HG03442 (cell line): Measurements from ENCODE around the gene MLXIPL.
"Not testable (repeated sequence)": the region's sequence is repeated elsewhere in the genome, so short reads cannot be mapped to it uniquely, and the experiment has no call there.

Source experiments
- ATAC-seq: cut with Tn5 transposase; IDR thresholded peaks from one replicate; pipeline ENCODE4 v1.9.1; 2021; ENCODE audit warnings: mild to moderate bottlenecking, moderate library complexity; ENCODE audit not compliant: unreplicated experiment

The MLXIPL gene

DNA sequence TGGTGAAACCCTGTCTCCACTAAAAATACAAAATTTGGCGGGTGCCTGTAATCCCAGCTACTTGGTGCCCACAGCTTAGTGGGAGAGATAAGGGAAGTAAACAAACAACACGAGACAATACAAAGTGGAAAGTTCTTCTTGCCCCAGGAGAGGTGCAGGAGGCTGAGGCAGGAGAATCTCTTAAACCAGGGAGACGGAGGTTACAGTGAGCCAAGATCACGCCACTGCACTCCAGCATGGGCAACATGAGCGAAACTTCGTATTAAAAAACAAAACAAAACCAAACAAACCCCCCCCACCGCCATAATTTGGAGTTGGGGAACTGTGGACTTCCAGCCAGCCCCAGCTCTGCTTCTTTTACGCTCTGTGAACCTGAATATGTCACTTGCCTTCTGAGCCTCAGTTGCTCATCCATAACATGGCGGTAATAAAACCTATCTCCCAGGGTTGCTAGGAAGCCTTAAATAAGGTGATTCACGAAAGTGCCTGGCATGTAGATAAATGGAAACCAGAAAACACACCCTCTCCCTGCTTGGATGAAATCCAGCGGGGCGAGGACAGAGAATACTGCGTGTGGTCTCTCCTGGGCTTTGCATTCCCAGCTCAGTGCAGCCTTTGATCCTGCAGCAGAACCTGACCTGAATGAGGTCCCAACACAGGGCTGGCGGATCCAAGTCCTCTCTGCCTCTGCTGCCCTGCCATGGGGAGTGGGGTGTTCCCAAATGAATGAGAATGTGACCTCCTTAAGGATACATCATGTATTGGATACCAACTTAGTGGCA, 10.2 kb downstream of the MLXIPL start:
- no peak for ATAC-seq

- ATAC-seq, result no peak
Measured at GRCh38 chr7:73612598-73613269, 11.6 kb downstream of the MLXIPL start.

GRCh38 chr7:73611017-73611555, 13.2 kb downstream of the MLXIPL start:
- no peak for ATAC-seq

- ATAC-seq, result no peak
Measured at GRCh38 chr7:73610105-73610504, 14.2 kb downstream of the MLXIPL start.

GRCh38 chr7:73607692-73607983, 16.7 kb downstream of the MLXIPL start:
- not testable (repeated sequence) for ATAC-seq

GRCh38 chr7:73606801-73607691, 17.3 kb downstream of the MLXIPL start:
- ATAC-seq, result no peak

DNA sequence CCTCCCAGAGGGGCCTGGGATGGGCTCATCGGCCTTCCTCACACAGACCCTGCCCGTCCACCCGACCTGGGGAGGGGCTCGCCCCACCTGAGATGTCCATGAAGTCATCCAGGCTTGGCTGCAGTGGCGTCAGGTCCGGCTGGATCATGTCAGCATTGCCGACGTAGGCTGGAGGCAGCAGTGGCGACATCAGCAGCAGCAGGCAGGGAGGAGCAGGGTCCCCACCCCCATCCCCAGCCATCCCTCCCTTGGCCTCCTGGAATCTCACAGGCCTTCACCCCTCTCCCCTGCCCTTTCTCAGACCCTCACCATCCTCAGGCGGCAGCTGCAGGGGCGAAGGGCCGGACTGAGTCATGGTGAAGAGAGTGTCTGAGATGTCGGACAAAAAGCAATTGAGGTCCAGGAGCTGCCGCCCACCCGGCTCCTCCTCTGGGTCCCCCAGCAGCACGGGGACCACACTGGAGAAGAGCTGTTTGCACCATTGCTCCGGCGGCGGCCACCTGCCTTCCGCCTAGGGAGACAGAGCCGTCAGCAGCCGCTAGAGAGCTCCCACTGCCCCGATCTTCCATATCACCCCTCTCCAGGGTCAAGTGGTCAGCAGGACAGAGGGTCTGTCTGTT, 18.6 kb downstream of the MLXIPL start:
- ATAC-seq, result no peak

GRCh38 chr7:73602721-73603651, 21.3 kb downstream of the MLXIPL start:
- ATAC-seq, result no peak

DNA sequence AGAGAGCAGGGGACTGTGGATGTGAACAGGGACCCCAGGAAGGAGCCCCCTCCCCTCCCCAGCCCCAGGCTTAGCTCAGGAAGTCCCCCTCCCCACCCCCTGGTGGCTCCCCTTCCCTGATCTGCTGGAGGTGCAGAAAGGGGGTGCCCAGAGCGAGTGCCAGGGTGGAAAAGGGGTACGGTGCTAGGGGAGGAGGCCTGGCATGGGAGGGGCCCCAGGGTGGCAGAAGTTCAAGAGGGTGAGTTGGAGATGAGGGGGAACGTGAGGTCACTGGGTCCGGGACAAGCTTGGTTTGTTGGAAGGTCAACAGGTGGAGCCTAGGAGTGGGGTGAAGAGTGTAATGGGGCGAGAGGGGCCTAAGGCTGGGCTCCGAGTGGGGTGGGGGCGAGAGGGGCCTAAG, 24.4 kb downstream of the MLXIPL start:
- no peak for ATAC-seq

DNA sequence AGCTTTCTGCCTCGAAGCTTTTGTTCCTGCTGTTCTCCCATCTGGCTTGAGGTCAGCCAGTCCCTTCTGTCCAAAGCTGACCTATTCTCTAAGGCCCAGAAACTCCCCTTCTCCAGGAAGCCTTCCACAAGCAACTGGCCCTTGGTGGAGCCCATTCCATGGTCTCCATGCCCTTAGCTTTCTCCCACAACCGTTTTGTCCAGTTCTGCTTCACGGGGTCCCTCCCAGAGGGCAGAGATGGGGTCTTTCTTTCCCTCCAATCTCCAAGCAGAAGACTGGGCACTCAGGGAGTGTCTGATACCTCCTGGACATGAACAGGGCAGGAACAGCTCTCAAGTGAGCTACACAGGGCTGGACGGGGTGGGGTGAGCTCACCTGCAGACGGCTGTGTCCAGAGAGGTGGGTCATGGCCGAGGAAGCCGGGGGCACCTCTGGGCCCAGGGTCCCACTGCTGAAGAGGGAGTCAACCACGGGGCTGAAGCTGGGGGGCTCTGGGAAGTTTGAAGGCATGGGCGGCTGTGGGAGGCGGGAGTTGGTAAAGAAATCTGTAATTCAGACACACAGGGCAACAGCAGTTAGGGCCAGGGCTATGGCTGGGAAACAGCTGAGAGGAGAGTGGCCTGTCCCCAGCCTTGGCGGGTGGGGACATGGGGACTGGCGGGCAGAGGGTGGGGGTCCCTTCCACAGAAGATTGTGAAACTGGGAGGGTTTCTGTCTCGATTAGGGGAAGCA, 25.0 kb downstream of the MLXIPL start:
- ATAC-seq, result no peak

DNA sequence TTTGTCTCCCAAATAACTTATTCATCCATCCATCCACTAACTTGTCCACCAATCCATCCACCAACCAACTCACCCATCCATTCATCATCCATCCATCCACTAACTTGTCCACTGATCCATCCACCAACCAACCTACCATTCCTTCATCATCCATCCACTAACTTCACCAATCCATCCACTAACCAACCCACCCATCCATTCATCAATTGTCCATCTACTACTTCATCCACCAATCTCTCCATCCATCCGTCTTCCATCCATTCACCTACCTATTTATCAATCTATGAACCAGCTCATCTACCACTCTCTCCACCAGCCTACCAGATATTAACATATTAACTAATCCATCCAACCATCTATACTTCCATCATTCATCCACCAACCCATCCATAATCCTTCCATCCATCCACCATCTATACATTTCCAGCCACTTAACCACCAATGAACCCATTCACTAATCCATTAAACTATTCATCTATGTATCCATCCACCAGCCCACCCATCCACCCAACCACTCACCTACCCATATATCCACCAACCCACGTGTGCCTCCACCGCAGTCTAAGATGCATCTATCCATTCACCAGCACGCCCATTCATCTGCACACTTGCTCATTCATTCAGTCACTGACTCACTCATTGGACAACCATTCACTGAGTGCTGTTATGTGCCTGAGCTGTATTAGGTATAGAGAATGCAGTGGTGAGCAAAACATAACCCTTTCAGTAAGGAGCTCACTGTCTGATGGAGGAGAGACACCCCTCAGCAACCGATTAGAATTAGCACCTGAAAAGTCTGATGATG, 26.1 kb downstream of the MLXIPL start:
- ATAC-seq, result no peak

- ATAC-seq, result no peak
Measured at GRCh38 chr7:73596191-73597065, 27.9 kb downstream of the MLXIPL start.

DNA sequence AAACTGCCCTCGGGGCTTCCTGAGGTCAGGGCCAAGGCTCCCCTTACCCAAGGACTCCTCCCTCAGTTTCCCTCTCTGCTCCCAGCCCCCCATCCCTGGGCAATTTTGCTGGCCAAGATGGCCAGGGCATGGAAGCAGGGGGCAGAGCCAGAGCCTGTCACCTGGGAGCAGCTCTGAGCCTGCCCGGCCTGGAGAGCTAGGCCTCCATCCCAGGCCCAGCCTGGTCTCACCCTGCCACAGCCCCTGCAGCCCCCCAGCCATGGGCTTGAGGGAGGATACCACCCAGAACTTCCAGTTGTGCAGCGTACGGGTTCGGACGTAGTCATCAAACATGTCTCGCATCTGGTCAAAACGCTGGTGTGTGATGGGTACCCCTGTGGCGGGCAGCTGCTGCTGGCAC, 29.0 kb downstream of the MLXIPL start:
- ATAC-seq, result no peak

- no peak for ATAC-seq
Measured at GRCh38 chr7:73593207-73594045, 30.9 kb downstream of the MLXIPL start.

DNA sequence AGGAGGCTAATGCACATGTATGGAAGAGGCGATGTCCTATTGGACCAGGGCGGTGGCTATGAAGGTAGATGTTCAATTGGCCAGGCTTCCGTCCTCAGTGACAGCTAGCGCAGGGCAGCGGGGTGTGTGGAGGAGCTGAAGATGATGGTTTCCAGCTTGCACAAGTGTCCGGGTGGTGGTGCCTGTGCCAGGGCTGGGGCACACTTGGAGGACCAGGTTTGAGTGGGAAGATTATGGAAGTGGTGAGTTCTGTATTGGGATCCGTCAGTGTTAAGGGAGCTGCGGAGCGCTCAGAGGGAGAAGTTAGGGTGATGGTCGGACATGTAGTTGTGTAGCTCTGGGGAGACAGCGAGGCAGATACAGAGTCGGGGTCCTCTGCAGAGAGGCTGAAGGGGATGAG, 37.4 kb downstream of the MLXIPL start:
- no peak for ATAC-seq

- ATAC-seq, result no peak
Measured at GRCh38 chr7:73585196-73585595, 39.1 kb downstream of the MLXIPL start.
